Peyer's patch (tissue), 4 donors: ENCODE results near the gene PLCL1.

Source experiments
- POLR2A ChIP-seq, 2 donors: fragments of 450-650 bp; IDR thresholded peaks; one replicate each; pipeline ENCODE4 v1.5.1; 2017; ENCODE audit warnings: antibody characterized with exemption in 2 of 2, mild to moderate bottlenecking in 2 of 2, moderate library complexity in 2 of 2
- TF ChIP-seq, protein P1 (sequence below), 6 experiments: fragments of 450-650 bp in 4 of 6; fragments of 200-600 bp in 2 of 6; sonication (generic) in 1 of 6; IDR thresholded peaks; one replicate each; pipeline ENCODE4 v1.5.1; 2017 to 2019; ENCODE audit warnings: antibody characterized with exemption in 6 of 6, mild to moderate bottlenecking in 3 of 6, moderate library complexity in 1 of 6

DNA sequence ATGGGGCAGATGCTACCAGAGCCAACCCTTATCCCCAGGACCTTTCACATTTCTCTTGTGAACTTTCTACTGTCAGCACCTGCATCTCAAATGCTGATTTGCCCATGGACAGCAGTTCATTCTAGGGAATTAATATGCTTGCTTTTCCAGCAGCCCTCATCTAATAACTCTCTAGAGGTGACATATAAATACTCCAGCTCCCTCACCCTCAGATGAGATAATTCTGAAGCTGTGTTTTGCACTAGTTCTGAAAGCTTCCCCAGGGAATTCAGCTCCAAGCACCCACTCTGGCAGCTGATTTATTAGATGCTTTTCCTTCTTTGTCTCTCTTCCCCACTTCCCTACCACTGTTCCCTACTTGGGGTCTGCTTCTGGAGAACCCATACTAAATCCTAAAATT, 62.1 kb downstream of the PLCL1 start:
- TF ChIP-seq, protein P1, sequence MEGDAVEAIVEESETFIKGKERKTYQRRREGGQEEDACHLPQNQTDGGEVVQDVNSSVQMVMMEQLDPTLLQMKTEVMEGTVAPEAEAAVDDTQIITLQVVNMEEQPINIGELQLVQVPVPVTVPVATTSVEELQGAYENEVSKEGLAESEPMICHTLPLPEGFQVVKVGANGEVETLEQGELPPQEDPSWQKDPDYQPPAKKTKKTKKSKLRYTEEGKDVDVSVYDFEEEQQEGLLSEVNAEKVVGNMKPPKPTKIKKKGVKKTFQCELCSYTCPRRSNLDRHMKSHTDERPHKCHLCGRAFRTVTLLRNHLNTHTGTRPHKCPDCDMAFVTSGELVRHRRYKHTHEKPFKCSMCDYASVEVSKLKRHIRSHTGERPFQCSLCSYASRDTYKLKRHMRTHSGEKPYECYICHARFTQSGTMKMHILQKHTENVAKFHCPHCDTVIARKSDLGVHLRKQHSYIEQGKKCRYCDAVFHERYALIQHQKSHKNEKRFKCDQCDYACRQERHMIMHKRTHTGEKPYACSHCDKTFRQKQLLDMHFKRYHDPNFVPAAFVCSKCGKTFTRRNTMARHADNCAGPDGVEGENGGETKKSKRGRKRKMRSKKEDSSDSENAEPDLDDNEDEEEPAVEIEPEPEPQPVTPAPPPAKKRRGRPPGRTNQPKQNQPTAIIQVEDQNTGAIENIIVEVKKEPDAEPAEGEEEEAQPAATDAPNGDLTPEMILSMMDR (IDR thresholded peaks at IDR 0.05), result no peak
- TF ChIP-seq POLR2A (IDR thresholded peaks at IDR 0.05), result no peak
